Gastrocnemius medialis (tissue), 4 donors: ENCODE data around the gene ERC1. TPM values are rescaled to one million over a fixed set of nuclear protein-coding genes. Genes with fewer than 3 reads are reported as not detected.

Source experiments
- ATAC-seq, 2 donors: fragments of 150-250 bp; one replicate each; pipeline ENCODE4 v1.9.1; 2016
- DNase-seq, 2 donors: peaks; one replicate each; pipeline ENCODE4 v3.0.0-alpha.2; 2019
- H3K27ac ChIP-seq, 4 donors: fragments of 200-600 bp; sonication (generic); 1 replicate in 1 of 4; 2 replicates in 3 of 4; pipeline ENCODE4 v1.5.1; 2016 to 2018; ENCODE audit warnings: mild to moderate bottlenecking in 2 of 4, moderate library complexity in 1 of 4
- H3K27me3 ChIP-seq, 3 donors: fragments of 200-600 bp; sonication (generic) in 2 of 3; 1 replicate in 1 of 3; 2 replicates in 2 of 3; pipeline versions ENCODE4 v1.5.1 to v1.6.0; 2016 to 2019; ENCODE audit warnings: mild to moderate bottlenecking in 1 of 3, moderate library complexity in 1 of 3
- H3K36me3 ChIP-seq, 2 donors: fragments of 200-600 bp; sonication (generic) in 1 of 2; one replicate each; pipeline ENCODE4 v1.5.1; 2017 to 2018
- H3K4me1 ChIP-seq, 2 donors: fragments of 200-600 bp; sonication (generic) in 1 of 2; one replicate each; pipeline ENCODE4 v1.5.1; 2016 to 2017; ENCODE audit warnings: mild to moderate bottlenecking in 2 of 2
- H3K4me3 ChIP-seq, 4 donors: fragments of 200-600 bp; sonication (generic) in 3 of 4; 1 replicate in 1 of 4; 2 replicates in 3 of 4; pipeline ENCODE4 v1.5.1; 2016 to 2019; ENCODE audit warnings: mild to moderate bottlenecking in 2 of 4
- H3K9me3 ChIP-seq, 3 donors: fragments of 200-600 bp; sonication (generic) in 2 of 3; 1 replicate in 1 of 3; 2 replicates in 2 of 3; pipeline ENCODE4 v1.5.1; 2016 to 2019
- POLR2A ChIP-seq, 2 donors: fragments of 450-650 bp; IDR thresholded peaks; one replicate each; pipeline ENCODE4 v1.6.1; 2017; ENCODE audit warnings: antibody characterized with exemption in 2 of 2, mild to moderate bottlenecking in 2 of 2, moderate library complexity in 2 of 2
- in situ Hi-C, 4 donors: fragments of 200-750 bp; cut with MboI; loops; one replicate each; pipeline versions ENCODE4 v1.15.0 to v1.8.0; 2017; ENCODE audit warnings: low sequenced_read_pairs in 4 of 4
- intact Hi-C: fragments of 100-400 bp; cut with DNase I; formaldehyde crosslinking; loops from one replicate; pipeline ENCODE4 v1.15.1; 2023; ENCODE audit warnings: low total_unique reads
- total RNA-seq, 4 donors: library from RNA; depleted of rRNA; stranded (reverse); fragments of >200 nt; gene quantifications; one replicate each; pipeline versions ENCODE4 v1.1.0 to v1.2.3, GENCODE V29; 2016
- TF ChIP-seq, protein P1 (sequence below), 5 experiments: fragments of 450-650 bp in 3 of 5; fragments of 200-600 bp in 2 of 5; sonication (generic) in 2 of 5; IDR thresholded peaks in 4 of 5; conservative IDR thresholded peaks in 1 of 5; 1 replicate in 4 of 5; 2 replicates in 1 of 5; pipeline ENCODE4 v1.5.1; 2016 to 2019; ENCODE audit warnings: antibody characterized with exemption in 5 of 5, mild to moderate bottlenecking in 3 of 5, moderate library complexity in 3 of 5

The ERC1 gene
- total RNA-seq, 4 donors from 2014 or later = 20.3 to 39.1 (median 23.5) TPM

DNA sequence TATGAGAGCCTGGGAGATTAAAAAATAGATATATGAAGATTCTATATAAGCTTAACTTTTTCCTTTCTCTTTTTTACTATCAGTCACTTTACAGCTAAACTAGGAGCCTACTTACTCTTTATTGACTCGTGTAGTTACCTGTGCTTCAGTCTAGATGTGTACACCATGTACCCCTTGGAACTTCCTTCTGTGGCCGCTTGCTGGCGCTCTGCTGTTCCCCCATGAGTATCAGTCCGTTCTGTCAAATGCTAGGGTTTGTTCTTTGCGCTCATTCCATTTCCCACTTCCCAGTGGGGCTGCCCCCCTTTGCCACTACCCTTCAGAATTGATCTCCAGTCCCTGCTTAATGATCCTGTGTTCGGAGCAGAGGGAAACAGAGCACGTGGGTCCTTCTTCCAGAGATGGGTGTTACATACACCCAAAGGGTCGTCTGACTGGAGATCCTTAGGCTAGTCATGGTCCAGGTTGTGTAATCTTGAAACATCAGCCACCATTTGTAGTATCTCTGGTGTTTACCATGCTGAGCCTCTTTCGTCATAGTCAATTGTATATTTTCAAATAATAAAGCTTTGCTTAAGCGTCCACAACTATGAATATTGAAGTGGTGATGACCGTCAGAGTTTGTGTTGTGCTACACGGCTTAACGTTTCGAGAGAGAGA lies 443.4 kb downstream of the ERC1 start:
- TF ChIP-seq, protein P1, sequence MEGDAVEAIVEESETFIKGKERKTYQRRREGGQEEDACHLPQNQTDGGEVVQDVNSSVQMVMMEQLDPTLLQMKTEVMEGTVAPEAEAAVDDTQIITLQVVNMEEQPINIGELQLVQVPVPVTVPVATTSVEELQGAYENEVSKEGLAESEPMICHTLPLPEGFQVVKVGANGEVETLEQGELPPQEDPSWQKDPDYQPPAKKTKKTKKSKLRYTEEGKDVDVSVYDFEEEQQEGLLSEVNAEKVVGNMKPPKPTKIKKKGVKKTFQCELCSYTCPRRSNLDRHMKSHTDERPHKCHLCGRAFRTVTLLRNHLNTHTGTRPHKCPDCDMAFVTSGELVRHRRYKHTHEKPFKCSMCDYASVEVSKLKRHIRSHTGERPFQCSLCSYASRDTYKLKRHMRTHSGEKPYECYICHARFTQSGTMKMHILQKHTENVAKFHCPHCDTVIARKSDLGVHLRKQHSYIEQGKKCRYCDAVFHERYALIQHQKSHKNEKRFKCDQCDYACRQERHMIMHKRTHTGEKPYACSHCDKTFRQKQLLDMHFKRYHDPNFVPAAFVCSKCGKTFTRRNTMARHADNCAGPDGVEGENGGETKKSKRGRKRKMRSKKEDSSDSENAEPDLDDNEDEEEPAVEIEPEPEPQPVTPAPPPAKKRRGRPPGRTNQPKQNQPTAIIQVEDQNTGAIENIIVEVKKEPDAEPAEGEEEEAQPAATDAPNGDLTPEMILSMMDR (IDR thresholded peaks at IDR 0.05 in 4 of 5, conservative IDR thresholded peaks at IDR 0.05 in 1 of 5) = no peak
- TF ChIP-seq POLR2A (IDR thresholded peaks at IDR 0.05) = no peak
- Histone ChIP-seq H3K27me3 (no peaks in the 10 kb centered on the region), H3K9me3 (no peaks in the 10 kb centered on the region), H3K27ac (no peak overlapping the region), H3K4me1 (no peaks in the 10 kb centered on the region), H3K36me3 (no peaks in the 10 kb centered on the region), H3K4me3 (no peak overlapping the region)
- intact Hi-C loops = no loop called here
- in situ Hi-C loops = no loop called here
- DNase-seq = no peak
- no peak for ATAC-seq

DNA sequence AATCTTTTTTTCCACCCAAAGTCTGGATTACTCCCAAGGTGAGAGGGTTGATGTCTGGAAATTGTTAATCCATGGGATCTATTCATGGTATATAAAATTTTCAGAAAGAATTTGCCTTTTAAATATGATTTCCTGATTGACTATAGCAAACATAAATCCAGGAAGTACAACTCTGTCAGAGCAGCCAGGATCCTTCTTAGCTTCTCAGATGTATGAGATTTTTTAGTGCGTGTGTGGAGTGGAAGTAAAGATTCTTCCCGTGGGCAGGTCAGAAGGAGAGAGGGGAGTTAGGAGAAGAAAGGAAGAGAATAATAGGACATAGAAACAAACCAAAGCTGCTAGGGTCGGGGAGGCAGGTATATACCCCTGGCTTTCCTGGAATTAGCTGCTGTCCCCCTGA lies 444.0 kb downstream of the ERC1 start:
- no peaks in the 10 kb centered on the region for H3K4me1 ChIP-seq
- TF ChIP-seq, protein P1 (IDR thresholded peaks at IDR 0.05 in 4 of 5, conservative IDR thresholded peaks at IDR 0.05 in 1 of 5) = no peak
- TF ChIP-seq POLR2A (IDR thresholded peaks at IDR 0.05) = no peak
- in situ Hi-C loops = no loop called here
- no peak overlapping the region for H3K27ac ChIP-seq
- no peaks in the 10 kb centered on the region for H3K9me3 ChIP-seq
- no peak overlapping the region for H3K4me3 ChIP-seq
- H3K36me3 ChIP-seq = no peaks in the 10 kb centered on the region
- no peaks in the 10 kb centered on the region for H3K27me3 ChIP-seq
- intact Hi-C loops = no loop called here
- no peak for DNase-seq
- no peak for ATAC-seq

DNA sequence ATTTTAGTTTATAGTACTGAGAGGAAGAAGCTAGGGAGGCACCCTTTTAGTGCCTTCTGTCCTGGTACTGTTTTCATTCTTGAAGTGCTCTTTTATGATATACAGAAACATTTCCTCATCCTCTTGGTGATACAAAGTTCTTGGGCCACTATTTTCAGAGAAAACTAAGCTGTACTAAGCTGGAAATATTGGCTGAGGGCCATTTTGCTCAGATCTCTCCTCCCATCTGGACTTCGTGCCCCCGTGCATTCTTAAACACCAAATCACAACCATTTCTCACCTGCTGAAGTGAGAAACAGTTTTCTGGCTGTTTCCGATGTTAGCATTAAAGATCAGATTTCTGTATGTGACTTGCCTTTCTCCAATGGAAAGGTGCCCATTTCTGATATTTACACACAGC lies 444.4 kb downstream of the ERC1 start:
- H3K27ac ChIP-seq = no peak overlapping the region
- no peak for DNase-seq
- H3K4me3 ChIP-seq = no peak overlapping the region
- ATAC-seq = no peak
- no peak for TF ChIP-seq POLR2A (IDR thresholded peaks at IDR 0.05)
- H3K36me3 ChIP-seq = no peaks in the 10 kb centered on the region
- in situ Hi-C loops = no loop called here
- intact Hi-C loops = no loop called here
- H3K4me1 ChIP-seq = no peaks in the 10 kb centered on the region
- no peaks in the 10 kb centered on the region for H3K27me3 ChIP-seq
- H3K9me3 ChIP-seq = no peaks in the 10 kb centered on the region

DNA sequence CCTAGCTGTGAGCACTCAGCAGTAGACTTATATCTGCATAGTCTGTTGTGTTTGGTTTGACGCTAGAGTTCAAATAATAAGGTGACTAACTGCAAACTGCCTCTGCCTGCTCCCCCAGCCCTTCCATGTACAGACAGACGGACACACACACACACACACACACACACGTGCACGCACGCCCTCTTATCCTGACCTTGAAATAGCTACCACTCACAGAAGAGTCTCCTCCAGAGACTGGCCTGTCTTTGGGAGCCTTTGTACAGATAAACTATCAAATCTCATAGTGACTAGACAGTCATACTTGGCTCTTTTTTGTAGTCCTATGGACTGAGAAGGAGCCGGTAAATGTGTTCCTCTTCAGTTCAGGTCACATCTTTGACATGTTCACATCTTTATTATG lies 445.0 kb downstream of the ERC1 start:
- no peak for TF ChIP-seq POLR2A (IDR thresholded peaks at IDR 0.05)
- TF ChIP-seq, protein P1 (IDR thresholded peaks at IDR 0.05 in 4 of 5, conservative IDR thresholded peaks at IDR 0.05 in 1 of 5) = no peak
- Histone ChIP-seq H3K4me3 (no peak overlapping the region), H3K36me3 (no peaks in the 10 kb centered on the region), H3K4me1 (no peaks in the 10 kb centered on the region), H3K27me3 (no peaks in the 10 kb centered on the region), H3K9me3 (no peaks in the 10 kb centered on the region), H3K27ac (no peak overlapping the region)
- intact Hi-C loops = no loop called here
- no peak for ATAC-seq
- DNase-seq = no peak
- in situ Hi-C loops = no loop called here

DNA sequence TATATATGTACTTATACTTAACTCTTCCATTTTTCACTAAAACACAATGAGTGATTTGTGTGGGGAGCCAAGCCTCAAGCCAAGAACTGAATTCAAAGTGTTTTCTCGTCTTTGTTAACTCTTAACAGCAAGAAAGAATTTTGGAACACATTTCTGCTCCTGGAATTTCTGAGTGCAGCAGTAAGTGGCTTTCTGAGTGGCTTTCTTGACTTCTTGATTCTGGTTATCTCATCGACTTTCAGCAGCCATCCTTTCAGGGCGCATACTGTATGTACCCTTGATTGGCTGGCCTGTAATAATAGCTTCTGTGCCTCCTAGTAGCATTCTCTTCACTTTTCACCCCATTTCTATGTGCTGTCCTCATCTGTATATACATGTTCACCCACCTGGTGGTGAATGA lies 446.0 kb downstream of the ERC1 start:
- no peaks in the 10 kb centered on the region for H3K9me3 ChIP-seq
- H3K36me3 ChIP-seq = no peaks in the 10 kb centered on the region
- in situ Hi-C loops (no loop called here), intact Hi-C loops (no loop called here)
- no peaks in the 10 kb centered on the region for H3K4me1 ChIP-seq
- DNase-seq = no peak
- TF ChIP-seq, protein P1 (IDR thresholded peaks at IDR 0.05 in 4 of 5, conservative IDR thresholded peaks at IDR 0.05 in 1 of 5) = no peak
- no peak for TF ChIP-seq POLR2A (IDR thresholded peaks at IDR 0.05)
- ATAC-seq = no peak
- no peak overlapping the region for H3K4me3 ChIP-seq
- no peak overlapping the region for H3K27ac ChIP-seq
- H3K27me3 ChIP-seq = no peaks in the 10 kb centered on the region
